RWPE1 (cell line): ENCODE results near the gene TFDP3.

Source experiments
- CTCF ChIA-PET: fragments of 350-600 bp; sonication (Branson Sonifier 250); formaldehyde crosslinking; extraction: SDS; loops from one replicate; lab custom pipeline; 2021; lab: Yijun Ruan, JAX
- POLR2A ChIA-PET: fragments of 400-600 bp; formaldehyde crosslinking; extraction: SDS; loops from one replicate; lab custom pipeline; 2020; ENCODE audit warnings: antibody characterized with exemption; ENCODE audit not compliant: low non-redundant PET; lab: Yijun Ruan, JAX
- DNase-seq: peaks from one replicate; pipeline ENCODE4 v3.0.0; 2012; ENCODE audit warnings: low spot score
- H3K27ac ChIP-seq: fragments of 450-650 bp; 2 replicates; pipeline ENCODE4 v1.5.1; 2017
- CTCF ChIP-seq: fragments of 450-650 bp; conservative IDR thresholded peaks from 2 replicates; pipeline ENCODE4 v1.5.1; 2017; ENCODE audit warnings: low read depth, mild to moderate bottlenecking

TFDP3 gene

GRCh38 chrX:133250184-133251100, 32.3 kb upstream of the TFDP3 start:
- no peak overlapping the region for H3K27ac ChIP-seq
- CTCF ChIA-PET: interaction anchor here (0.6 kb wide), 1 partner anchor 1456 kb away, joined by 3 read pairs; no protein-coding TSS in a partner anchor
- POLR2A ChIA-PET: no interaction called here
- no peak for DNase-seq
- TF ChIP-seq CTCF: no peak

- CTCF ChIA-PET: interaction anchor here (0.6 to 1.6 kb wide), 2 partner anchors 203 to 1455 kb away, joined by 3 to 5 read pairs; no protein-coding TSS in a partner anchor
- DNase-seq: peak; percentile 15
- no peak overlapping the region for H3K27ac ChIP-seq
- POLR2A ChIA-PET: no interaction called here
- no peak; the same call in 1 of the 2 replicates for TF ChIP-seq CTCF
Observed at GRCh38 chrX:133249266-133250058, 31.3 kb upstream of the TFDP3 start.

- CTCF ChIA-PET: interaction anchor here (1.6 kb wide), 1 partner anchor 202 kb away, joined by 5 read pairs; no protein-coding TSS in a partner anchor
Observed at GRCh38 chrX:133248177-133248576, 30.0 kb upstream of the TFDP3 start.

GRCh38 chrX:133246921-133247320, 28.8 kb upstream of the TFDP3 start:
- no peak for DNase-seq
- no peak overlapping the region for H3K27ac ChIP-seq
- POLR2A ChIA-PET: no interaction called here
- CTCF ChIA-PET: no interaction called here
- TF ChIP-seq CTCF: no peak

More at GRCh38 chrX:133248177-133248576, 30.0 kb upstream of the TFDP3 start:
- DNase-seq: no peak
- no peak overlapping the region for H3K27ac ChIP-seq
- no peak for TF ChIP-seq CTCF
- POLR2A ChIA-PET: no interaction called here

GRCh38 chrX:133235830-133236229, 17.7 kb upstream of the TFDP3 start:
- POLR2A ChIA-PET: no interaction called here
- CTCF ChIA-PET: interaction anchor here (0.6 kb wide), 1 partner anchor 362 kb away, joined by 3 read pairs; no protein-coding TSS in a partner anchor
- no peak for DNase-seq
- H3K27ac ChIP-seq: no peak overlapping the region
- TF ChIP-seq CTCF: no peak

- peak; percentile 10 for DNase-seq
- POLR2A ChIA-PET: no interaction called here
- no peak overlapping the region for H3K27ac ChIP-seq
- CTCF ChIA-PET: interaction anchor here (0.7 kb wide), 1 partner anchor 827 kb away, joined by 3 read pairs; no protein-coding TSS in a partner anchor
- no peak for TF ChIP-seq CTCF
Observed at GRCh38 chrX:133232331-133232730, 14.2 kb upstream of the TFDP3 start.
